Thyroid gland (tissue), 4 donors: ENCODE measurements around the gene USP32.

Experiments used
- POLR2A ChIP-seq, 2 donors: fragments of 450-650 bp; IDR thresholded peaks; one replicate each; pipeline ENCODE4 v1.6.1; 2017; ENCODE audit warnings: antibody characterized with exemption in 2 of 2, mild to moderate bottlenecking in 2 of 2, moderate library complexity in 1 of 2
- TF ChIP-seq, protein P1 (sequence below), 6 experiments: fragments of 200-600 bp in 3 of 6; fragments of 450-650 bp in 3 of 6; sonication (generic) in 3 of 6; IDR thresholded peaks; one replicate each; pipeline ENCODE4 v1.5.1; 2016 to 2019; ENCODE audit warnings: antibody characterized with exemption in 6 of 6, mild to moderate bottlenecking in 2 of 6, inconsistent platforms in 1 of 6, moderate library complexity in 1 of 6

DNA sequence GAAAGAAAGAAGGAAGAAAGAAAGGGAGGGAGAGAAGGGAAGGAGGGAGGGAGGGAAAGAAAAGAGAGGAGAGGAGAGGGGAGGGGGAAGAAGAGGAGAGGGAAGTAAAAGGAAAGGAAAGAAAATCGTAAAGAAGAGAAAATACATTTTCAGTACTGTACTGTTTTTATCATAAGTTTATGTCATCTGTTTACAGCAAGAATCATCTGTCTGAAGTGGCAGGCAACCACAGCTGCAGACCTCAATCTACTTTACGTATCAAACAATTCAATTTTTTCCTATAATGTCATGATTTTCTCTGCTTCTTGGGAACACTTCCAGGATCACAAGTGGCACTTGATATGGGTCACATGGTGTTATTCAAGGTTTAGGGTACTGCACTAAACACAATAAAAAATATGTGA lies 58.3 kb downstream of the USP32 start:
- TF ChIP-seq POLR2A (IDR thresholded peaks at IDR 0.05) = no peak
- TF ChIP-seq, protein P1, sequence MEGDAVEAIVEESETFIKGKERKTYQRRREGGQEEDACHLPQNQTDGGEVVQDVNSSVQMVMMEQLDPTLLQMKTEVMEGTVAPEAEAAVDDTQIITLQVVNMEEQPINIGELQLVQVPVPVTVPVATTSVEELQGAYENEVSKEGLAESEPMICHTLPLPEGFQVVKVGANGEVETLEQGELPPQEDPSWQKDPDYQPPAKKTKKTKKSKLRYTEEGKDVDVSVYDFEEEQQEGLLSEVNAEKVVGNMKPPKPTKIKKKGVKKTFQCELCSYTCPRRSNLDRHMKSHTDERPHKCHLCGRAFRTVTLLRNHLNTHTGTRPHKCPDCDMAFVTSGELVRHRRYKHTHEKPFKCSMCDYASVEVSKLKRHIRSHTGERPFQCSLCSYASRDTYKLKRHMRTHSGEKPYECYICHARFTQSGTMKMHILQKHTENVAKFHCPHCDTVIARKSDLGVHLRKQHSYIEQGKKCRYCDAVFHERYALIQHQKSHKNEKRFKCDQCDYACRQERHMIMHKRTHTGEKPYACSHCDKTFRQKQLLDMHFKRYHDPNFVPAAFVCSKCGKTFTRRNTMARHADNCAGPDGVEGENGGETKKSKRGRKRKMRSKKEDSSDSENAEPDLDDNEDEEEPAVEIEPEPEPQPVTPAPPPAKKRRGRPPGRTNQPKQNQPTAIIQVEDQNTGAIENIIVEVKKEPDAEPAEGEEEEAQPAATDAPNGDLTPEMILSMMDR (IDR thresholded peaks at IDR 0.05) = no peak
